Activated T-helper 1 cell treated with Interleukin-2 at 50 U/mL for 16 hours (primary cell): ENCODE results near the gene CHIT1.
"Not testable (repeated sequence)": the region's sequence is repeated elsewhere in the genome, so short reads cannot be mapped to it uniquely, and the experiment has no call there.

Experiments
- DNase-seq: peaks from one replicate; pipeline ENCODE4 v3.0.0-alpha.2; 2020; ENCODE audit warnings: low read depth

The CHIT1 gene

DNA sequence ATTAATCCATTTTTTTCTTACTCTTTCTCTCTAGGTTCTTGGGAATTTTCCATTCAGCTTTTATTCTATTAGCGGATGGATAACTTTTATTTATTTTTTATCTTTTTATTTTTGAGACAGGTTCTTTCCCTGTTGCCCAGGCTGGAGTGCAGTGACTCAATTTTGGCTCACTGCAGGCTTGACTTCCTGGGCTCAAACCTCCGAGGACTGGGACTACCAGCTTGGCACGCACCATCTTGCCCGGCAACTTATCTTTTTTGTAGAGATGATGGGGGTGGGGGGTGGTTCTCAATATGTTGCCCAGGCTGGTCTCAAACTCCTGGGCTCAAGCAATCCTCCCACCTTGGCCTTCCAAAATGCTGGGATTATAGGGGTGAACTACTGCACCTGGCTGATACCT is 36.1 kb upstream of the CHIT1 start:
- DNase-seq = no peak

DNA sequence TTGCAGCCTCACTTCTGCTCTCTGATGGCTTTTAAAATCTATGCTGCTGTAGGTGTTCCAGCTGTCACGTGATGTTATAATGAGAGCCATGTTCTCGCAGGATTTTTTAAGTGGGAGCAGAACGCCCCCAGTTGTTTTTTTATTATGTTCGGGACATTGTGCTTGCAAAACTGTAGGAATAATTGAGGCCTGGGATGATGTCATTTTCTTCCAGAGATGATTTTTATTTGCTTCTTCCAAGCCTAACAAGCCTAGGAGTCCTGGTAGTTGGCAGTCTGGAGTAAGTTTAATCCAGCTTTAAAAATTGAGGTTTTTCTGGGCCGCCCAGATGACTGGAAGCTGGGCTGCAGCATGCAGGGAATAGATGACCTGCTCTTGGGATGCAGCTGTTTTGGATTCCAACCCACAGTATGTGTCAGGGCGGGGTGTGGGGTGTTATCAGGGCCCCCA is 34.6 kb upstream of the CHIT1 start:
- DNase-seq = no peak

GRCh38 chr1:203263496-203263895 is 34.0 kb upstream of the CHIT1 start:
- DNase-seq = no peak

DNA sequence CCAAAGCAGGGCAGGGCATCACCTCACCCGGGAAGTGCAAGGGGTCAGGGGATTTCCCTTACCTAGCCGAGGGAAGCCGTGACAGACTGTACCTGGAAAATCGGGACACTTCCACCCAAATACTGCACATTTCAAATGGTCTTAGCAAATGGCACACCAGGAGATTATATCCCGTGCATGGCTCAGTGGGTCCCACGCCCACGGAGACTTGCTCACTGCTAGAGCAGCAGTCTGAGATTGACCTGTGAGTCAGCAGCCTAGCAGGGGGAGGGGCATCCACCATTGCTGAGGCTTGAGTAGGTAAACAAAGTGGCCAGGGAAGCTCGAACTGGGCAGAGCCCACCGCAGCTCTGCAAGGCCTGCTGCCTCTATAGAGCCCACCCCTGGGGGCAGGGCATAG is 27.2 kb upstream of the CHIT1 start:
- DNase-seq = not testable (repeated sequence)

DNA sequence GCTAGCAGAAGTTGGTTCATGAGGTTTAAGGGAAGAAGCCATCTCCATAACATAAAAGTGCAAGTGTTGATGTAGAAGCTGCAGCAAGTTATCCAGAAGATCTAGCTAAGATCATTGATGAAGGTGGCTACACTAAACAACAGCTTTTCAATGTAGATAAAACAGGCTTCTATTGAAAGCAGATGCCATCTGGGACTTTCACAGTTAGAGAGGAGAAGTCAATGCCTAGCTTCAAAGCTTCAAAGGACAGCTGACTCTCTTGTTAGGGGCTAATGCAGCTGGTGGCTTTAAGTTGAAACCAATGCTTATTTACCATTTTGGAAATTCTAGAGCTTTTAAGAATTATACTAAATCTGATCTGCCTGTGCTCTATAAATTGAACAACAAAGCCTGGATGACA is 25.3 kb upstream of the CHIT1 start:
- not testable (repeated sequence) for DNase-seq

DNA sequence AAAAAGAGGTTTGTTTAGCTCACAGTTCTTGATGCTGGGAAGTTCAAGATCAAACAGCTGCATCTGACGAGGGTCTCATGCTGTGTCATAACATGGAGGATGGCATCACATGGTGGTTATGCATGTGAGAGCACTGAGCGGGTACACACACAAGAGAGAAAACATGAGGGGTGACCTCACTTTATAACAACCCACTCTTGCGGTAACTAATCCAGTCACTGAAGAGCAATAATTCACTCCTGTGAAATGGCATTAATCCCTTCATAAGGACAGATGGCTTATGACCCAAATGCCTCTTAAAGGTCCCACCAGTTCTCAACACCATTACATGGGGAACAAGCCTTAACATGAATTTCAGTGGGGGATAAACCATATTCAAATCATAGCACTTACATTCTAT is 23.2 kb upstream of the CHIT1 start:
- no peak for DNase-seq

GRCh38 chr1:203251466-203251865 is 22.0 kb upstream of the CHIT1 start:
- DNase-seq = no peak

- DNase-seq = no peak
Measured at GRCh38 chr1:203250911-203251310, 21.4 kb upstream of the CHIT1 start.

GRCh38 chr1:203244776-203245175 is 15.3 kb upstream of the CHIT1 start:
- no peak for DNase-seq

GRCh38 chr1:203241708-203242107 is 12.2 kb upstream of the CHIT1 start:
- DNase-seq = not testable (repeated sequence)

- no peak for DNase-seq
Measured at GRCh38 chr1:203239526-203240305, 10.2 kb upstream of the CHIT1 start.

DNA sequence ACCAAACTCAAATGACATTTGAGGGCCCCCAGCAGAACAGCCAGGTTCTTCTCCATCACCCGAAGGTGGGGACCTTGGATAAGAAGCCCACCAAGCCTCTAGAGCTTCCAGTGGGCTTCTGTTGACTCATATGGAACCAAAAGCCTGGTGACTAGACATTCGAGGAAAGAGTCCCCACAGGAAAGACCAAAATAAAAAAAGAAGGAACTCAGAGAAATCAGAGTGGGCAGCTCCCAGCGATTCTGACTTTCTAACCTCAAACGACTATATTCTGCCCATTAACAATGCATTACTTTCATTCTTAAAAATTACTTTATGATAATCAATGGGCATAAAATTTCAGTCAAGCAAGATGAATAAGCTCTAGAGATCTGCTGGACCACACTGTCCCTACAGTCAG is 9.6 kb upstream of the CHIT1 start:
- no peak for DNase-seq

- no peak for DNase-seq
Measured at GRCh38 chr1:203238535-203238934, 9.1 kb upstream of the CHIT1 start.

GRCh38 chr1:203234901-203235300 is 5.4 kb upstream of the CHIT1 start:
- not testable (repeated sequence) for DNase-seq

DNA sequence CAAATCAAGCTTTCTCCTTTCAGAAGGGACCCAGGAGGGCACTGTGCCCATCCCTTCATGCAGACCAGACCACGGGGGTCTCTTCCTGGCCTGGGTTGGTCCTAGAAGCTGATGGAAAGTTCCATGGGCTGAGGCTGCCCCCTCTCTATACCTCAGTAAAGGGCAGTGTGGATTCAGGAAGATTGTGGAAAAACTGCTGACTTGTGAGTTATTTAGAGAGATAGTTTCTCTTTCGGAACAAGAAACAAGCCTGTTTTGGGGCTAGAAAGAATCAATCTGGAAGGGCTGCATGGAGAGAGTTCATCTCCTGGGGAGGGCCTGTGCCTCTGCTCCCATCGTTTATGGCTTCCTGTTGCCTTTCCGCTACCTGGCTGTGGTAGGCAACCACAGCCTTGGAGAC is 803 bp downstream of the CHIT1 start:
- no peak for DNase-seq

- DNase-seq = no peak
Measured at GRCh38 chr1:203227371-203228083, 1.9 kb downstream of the CHIT1 start.

GRCh38 chr1:203225071-203225470 is 4.4 kb downstream of the CHIT1 start:
- no peak for DNase-seq

DNA sequence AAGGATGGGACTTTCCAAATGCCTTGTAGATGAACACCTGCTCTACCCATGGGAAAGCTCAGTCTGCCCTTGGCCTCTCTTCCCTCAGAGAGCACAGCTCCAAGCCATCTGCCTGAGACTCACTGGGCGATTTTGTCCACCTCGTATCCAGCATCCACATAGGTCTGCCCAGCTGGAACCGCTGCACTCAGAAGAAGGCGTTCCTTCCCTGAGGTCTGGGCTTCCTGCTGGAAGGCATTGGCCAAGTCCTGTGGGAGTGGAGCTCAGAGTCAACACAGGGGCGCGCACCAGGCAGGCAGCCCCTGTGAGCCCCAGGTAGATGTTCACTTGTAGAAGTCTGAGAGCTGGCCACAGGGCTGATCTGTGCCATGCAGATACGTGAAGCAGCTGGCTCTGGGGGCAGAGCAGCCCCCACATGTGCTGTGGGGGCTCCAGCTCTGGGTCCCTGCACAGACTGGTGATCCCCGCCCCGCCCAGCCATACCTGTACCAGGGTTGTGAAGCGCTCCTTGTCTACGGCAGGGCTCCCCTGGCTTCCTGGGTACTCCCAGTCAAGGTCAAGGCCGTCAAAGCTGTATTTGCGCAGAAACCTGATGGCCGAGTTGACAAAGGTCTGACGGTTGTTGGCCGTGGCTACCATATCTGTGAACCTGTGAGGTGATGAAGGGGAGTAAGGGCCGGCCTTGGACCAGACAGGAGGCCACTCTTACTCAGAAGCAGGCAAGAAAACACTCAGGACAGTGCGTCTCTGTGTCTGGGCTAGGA is 6.3 kb downstream of the CHIT1 start:
- DNase-seq = no peak

DNA sequence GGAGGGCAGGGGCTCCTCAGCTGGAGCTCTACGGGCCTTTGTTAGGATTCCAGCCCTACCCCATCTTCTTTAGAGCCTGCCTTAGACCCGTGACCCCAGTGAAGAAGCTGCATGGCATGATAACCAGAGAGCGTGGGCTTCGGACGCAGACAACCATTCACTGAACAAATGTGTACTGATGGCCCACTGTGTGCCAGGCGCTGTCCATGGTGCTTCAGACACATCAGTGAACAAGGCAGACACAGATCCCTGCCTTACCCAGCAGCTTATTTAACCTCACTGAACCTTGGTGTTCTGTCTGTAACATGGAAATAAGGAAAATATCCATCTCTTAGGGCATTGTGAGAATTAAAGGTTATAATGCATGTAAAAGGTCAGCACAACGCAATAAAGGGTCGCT is 9.5 kb downstream of the CHIT1 start:
- no peak for DNase-seq

- no peak for DNase-seq
Measured at GRCh38 chr1:203219171-203219570, 10.3 kb downstream of the CHIT1 start.

- no peak for DNase-seq
Measured at GRCh38 chr1:203217668-203218067, 11.8 kb downstream of the CHIT1 start.

DNA sequence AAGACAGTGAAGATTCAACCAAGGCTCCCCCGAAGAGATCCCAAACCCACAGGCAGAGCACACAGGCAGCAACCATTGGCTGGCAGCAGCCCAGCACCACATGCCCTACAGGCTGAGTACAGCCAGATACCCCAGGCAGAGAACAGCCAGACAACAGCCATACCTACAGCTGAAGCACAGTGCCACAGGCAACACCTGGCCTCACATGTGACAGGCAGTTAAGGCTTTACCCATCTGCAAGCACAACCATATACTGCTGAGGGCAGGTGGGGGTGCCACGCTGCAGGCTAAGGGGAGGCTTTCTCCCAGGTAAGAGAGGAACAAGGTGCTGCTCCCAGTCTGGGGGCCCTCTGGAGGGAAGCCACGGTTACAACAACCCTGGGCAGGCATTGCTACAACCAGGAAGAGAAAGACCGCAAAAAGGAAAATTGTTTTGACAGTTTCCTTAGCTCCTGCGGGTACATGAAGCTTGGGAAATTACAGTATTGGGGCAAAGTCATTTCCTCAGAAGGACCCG is 12.3 kb downstream of the CHIT1 start:
- DNase-seq = no peak
